COLO829 (cell line): Measurements from ENCODE around the gene CHRNG.

Source experiments
- DNase-seq: peaks from one replicate; pipeline ENCODE4 v3.0.0; 2012; ENCODE audit warnings: low spot score

The CHRNG gene

DNA sequence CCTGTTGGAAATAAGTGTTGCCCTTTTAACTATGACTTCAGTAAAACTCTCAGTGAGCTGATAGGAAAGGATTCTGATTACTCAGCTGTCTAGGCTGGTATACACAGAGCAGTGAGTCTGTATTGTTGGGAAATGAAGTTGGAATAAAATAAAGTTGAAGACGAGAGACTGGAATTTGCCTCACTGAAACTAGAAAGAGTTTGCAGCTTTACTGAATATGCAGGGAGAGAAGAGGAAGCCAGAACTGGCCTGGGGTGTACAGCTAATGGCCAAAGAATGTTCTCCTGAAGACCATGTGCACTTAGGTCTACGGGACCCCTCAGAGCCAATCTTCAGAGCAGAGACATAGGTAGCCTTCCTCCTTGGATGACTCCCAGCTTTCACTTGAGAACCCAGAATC lies 37.5 kb downstream of the CHRNG start:
- DNase-seq, result no peak

DNA sequence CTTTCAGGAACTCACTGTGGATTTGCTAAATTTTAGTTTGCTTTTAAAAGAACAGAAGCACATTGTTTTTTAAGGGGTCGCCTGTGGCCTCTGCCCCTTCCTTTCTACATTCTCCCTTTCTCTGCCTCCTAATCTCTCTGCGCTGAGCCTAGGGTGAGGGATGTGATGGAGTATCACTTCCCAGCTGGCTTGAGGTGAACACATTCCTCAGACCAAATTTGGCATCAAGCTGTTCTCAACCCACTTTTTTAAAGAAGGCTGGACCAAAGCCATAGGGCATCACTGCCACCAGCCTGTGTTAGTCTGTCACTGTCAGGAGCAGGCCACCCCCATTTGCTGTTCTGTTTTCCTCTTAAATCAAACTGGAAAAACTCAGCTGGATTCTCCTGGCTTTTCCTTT lies 38.3 kb downstream of the CHRNG start:
- no peak for DNase-seq

DNA sequence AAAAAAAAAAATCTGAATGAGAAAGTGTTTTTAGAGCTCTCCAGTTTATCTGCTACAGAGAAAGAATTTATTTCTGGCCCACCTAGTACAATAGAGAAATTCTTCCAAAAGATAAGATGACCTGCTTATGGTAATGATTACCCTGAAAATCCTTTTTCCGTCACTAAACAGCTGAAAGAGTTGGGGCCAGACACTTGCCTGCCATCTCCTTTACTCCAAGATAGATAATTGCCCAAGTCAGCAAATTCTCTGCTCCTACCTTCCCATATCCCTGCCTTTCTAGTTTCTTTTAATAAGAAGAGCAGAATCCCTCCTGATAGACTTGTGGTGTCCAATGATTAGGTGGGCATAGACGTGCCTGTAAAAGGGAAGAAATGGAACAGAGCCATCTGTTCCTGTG lies 39.1 kb downstream of the CHRNG start:
- no peak for DNase-seq

DNA sequence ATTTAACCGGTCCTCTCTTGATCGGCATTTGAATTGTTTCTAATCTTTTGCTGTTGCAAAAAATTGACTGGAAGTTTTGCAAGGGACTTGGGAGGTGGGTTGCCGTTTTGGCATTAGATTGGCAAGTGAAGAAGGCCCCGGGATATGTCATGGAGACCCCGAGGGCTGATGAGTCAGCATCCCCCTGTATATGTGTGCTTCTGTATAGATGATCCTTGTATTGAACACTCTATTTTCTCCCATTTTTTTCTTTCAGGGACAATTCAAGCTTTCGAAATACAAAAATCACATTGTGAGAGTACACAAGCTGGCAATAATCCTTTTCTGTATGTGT lies 41.1 kb downstream of the CHRNG start:
- DNase-seq, result no peak

DNA sequence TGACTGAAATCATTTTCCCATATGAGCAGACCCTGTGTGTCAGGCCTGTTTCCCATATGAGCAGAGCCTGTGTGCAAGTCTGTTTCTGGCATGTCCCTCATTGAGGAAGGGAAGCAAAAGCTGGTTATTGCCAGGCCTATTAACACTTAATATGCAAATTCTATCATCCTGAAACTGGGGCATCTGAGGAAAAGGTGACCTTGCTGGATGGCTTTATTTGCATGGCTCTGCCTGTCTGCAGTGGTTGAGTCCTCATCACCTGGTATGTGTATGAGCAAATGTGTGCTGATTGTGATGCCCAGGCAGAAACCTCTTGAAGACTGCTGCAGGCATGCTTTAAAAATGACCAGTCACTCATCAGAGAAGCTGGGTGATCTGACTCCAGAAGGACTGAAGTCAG lies 42.2 kb downstream of the CHRNG start:
- no peak for DNase-seq

DNA sequence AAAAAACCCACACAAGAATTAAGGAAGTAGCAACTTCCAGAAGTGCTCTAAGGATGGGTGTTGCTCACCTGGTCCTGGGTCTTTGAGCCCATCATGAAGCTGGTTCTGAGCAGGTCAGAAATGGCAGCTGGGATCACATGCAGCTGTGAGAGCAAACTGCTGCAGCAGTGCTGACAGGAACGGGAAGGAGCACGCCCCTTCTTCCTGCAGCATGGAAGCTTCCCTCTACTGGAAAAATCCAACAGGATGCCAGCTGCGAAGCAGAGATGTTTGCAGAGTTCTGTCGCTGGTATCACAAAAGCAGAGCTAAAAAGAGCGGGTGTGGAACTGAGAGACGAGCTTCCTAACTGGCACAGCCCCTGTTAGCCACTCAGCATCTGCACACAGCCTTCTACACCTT lies 44.7 kb downstream of the CHRNG start:
- DNase-seq, result no peak

DNA sequence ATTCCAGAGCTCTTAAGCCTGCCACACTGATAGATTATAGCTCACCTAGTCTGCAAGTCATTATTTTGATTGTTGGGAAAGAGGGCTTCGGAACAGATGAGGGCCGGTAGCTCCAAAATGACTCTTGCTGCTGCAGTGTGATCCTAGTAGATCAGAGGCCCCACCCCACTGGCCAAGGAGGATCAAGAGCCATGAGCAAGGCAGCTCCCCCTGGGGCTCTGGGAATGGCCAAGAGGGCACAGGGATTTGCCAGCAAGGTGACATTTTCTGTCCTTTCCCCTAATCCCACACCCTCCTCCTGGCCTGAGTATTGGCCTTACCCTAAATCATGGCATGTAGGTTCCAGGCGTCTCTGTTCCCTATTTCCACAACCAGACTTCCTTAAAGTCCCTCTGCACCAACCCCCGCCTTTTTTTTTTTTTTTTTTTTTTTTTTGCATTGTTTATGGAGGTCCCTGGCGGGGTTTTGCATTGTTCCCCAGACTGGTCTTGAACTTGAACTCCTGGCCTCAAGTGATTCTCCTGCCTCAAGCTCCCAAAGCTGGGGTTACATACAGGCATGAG lies 47.5 kb downstream of the CHRNG start:
- DNase-seq, result no peak

DNA sequence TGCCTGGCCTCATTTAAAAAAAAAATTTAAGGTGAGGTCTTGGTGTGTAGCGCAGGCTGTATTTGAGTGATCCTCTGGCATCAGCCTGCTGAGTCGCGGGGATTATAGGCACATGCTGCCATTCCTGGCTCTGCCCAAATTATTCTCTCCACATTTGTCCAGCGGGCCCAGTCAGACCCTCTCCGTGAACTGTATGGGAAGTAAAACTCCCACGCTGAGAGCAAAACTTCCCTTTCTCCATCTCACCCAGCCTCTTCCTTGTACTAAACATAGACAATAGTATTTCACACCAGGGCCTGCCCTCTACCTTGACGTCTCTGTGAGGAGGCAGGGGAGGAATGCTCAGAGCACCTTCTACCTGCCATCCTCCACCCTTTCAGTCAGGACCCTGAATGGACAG lies 48.0 kb downstream of the CHRNG start:
- no peak for DNase-seq

DNA sequence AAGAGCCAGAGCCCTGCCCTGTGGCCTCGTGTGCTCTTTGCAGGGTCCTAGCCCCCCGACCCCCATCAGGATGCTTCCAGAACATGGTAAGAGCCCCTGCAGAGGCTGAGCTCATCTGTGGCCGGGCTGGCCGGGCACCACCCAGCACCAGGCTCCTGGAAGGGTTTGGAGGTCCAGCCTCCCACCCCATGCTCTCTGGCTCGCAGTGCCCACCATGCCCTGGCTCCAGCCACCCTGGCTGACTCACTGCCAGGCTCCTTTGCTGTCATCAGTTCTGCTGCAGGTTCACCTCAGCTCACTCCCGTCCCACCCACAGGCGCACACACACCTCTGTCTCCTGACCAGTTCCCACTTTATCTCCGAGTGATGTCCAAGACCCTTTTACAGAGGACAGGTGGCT lies 48.5 kb downstream of the CHRNG start:
- DNase-seq, result no peak

DNA sequence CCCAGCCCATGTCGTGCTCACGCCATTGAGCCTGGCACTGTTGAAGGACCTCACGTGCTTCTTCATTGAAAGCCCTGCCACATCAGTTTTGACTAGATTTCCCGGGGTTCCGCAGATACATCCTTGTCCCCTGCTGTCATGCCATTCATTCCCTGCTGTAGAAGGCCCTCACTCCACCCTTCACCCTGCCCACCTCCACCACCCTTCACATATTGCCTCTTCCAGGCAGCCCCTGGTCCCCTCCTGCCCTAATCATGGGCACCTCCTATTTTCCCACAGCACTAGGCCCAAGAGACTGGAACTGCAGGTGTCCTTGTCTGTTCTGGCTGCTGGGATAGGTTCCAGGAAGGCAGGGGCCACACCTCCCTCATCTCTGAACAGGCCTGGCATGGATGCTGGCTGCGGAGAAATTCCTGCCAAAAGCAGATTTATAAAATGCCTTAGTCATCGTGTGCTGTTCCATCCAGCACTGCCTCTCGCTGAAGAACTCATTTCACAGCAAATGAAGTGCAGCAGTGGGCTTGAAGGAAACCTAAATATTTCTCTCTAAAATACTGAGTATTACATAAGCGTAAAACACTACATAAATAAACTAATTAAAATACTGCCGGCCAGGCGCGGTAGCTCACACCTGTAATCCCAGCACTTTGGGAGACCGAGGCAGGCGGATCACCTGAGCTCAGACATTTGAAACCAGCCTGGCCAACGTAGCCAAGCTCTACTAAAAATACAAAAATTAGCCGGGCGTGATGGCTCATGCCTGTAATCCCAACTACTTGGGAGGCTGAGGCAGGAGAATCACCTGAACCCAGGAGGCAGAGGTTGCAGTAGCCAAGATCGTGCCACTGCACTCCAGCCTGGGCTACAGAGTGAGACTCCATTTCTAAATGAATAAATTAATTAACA lies 49.4 kb downstream of the CHRNG start:
- no peak for DNase-seq

DNA sequence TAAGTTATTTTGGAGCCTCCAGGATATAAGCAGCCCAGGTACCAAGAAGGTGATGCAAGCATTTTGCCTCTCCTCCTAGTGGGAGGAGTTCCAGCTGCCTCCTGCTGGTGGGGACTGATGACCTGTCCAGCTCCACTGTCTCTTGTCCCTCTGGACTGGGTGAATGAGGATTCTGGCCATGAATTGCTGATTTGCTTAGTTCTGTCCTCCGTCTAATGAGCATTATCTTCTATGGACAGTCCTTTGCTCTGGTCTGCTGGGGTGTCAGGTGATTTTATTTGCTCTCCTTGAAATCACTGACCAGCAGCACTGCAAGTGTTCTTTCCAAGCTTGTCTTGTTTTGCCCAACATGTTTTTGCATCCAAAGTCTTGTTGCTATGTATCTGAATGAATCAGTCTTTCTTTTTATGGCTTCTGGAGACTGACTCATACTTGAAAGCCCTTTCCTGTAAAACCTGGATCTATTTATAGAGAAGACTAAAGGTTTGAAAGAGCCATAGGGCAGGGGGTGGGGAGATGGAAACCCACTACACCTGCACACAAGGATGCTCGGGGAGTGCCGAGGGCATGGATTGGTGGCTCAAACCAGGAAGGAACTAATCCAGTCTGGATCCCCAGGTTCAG lies 53.4 kb downstream of the CHRNG start:
- peak; percentile 42 for DNase-seq

DNA sequence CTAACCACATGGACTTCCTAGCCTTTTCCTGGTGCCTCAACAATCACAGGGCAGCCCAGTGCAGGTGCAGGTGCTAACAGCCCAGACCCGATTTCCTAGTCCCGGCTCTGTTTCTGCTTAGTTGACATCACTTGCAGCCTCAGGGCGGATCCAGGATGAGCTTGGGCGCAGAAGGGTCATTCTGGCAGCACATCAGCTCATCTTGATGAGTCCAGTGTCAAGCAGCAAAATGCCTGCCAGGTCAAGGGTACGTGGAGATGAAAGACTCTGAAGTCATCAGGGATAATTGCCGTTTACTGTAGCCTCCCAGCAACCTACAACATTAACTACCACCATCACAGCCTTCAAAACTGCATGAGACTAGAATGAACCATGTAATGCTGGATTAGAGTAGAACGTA lies 54.5 kb downstream of the CHRNG start:
- DNase-seq, result no peak
